IgD-negative memory B cell (primary cell): ENCODE measurements around the gene XPOT. TPM values are rescaled to one million over a fixed set of nuclear protein-coding genes. Genes with fewer than 3 reads are reported as not detected.

Source experiments
- H3K27ac Mint-ChIP-seq, 3 donors: one replicate each; pipeline ENCODE4 v1.8.0; 2020 to 2022; ENCODE audit warnings: mild to moderate bottlenecking in 3 of 3, mixed read lengths in 3 of 3, moderate library complexity in 1 of 3
- H3K27me3 Mint-ChIP-seq: one replicate; pipeline ENCODE4 v1.8.0; 2021; ENCODE audit warnings: mixed read lengths
- H3K36me3 Mint-ChIP-seq: one replicate; pipeline ENCODE4 v1.8.0; 2020; ENCODE audit warnings: mild to moderate bottlenecking, mixed read lengths
- H3K4me1 Mint-ChIP-seq, 3 donors: one replicate each; pipeline ENCODE4 v1.8.0; 2020 to 2022; ENCODE audit warnings: mixed read lengths in 3 of 3, mild to moderate bottlenecking in 1 of 3
- H3K4me3 Mint-ChIP-seq, 4 donors: one replicate each; pipeline ENCODE4 v1.8.0; 2020 to 2022; ENCODE audit warnings: mild to moderate bottlenecking in 4 of 4, mixed read lengths in 4 of 4, moderate library complexity in 3 of 4
- H3K9me3 Mint-ChIP-seq, 3 donors: one replicate each; pipeline ENCODE4 v1.8.0; 2020 to 2021; ENCODE audit warnings: mixed read lengths in 3 of 3, mild to moderate bottlenecking in 1 of 3
- polyA plus RNA-seq: library from polyadenylated mRNA; unstranded; fragments of 300-500 nt; fragmentation: Illumina TruSeq; gene quantifications from one replicate; pipeline ENCODE4 v1.2.3, GENCODE V29; 2021

The XPOT gene
- polyA plus RNA-seq, 1 donor from 2014 or later: 21.3 TPM

DNA sequence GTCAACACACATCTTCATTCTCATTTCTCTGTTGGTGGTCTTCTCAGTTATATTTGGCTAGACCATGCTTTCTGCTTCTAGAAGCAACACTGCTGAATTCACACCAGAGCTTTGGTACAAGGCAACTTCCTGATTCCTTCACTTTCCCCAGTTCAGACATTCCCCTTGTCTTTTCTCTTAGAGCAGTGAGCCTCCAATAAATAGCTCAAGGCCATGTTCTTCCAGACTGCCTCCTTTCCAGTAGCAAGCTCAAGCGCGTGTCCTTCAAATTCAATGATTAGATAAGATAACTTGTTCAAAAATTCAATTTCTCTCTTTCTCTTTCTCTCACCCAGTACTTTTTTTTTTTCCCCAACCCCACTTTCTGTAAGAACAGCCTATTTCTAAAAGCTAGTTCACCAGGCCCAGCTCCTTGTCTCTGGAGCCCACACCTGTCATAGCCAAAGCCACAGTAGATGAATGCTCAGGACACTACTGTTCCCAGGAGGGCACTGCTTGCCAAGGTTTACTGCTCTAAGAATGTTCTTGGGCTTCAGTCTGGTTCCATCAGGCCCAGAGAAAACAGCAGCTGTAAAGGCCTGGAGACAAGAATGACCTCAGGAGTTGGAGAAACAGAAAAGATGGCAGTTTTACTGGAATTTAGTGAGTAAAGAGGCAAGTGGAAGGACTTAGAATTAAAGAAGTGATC is 65.4 kb downstream of the XPOT start:
- Mint-ChIP-seq H3K27ac (no peak overlapping the region), H3K27me3 (no peaks in the 10 kb centered on the region), H3K36me3 (peaks cover 26% of the 10 kb centered on the region), H3K9me3 (no peaks in the 10 kb centered on the region), H3K4me1 (peaks cover 0 to 7% (median 2%) of the 10 kb centered on the region in 3 donors), H3K4me3 (no peak overlapping the region)

DNA sequence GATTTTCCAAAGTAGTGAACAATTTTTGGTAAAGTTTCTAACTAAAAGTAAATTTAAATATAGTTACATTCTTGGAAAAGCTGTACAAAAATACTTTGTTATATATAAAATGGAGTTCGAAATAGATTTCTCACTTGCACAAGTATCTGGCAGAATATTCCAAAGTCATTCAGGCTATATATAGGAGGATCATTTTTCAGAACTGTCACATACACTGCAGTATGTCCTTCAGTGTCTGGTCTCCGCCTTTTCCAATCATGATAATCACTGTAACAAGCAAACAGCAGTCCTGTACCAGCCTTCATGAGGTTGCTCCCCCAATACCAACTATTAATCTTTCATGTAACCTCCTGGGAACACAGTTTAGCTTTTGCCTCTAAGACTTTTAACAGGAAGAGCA is 66.3 kb downstream of the XPOT start:
- Mint-ChIP-seq H3K4me3 (no peak overlapping the region), H3K27ac (no peak overlapping the region), H3K4me1 (peaks cover 0 to 7% (median 2%) of the 10 kb centered on the region in 3 donors), H3K9me3 (peaks cover 2 to 4% (median 3%) of the 10 kb centered on the region in 3 donors), H3K36me3 (peaks cover 30% of the 10 kb centered on the region), H3K27me3 (no peaks in the 10 kb centered on the region)

DNA sequence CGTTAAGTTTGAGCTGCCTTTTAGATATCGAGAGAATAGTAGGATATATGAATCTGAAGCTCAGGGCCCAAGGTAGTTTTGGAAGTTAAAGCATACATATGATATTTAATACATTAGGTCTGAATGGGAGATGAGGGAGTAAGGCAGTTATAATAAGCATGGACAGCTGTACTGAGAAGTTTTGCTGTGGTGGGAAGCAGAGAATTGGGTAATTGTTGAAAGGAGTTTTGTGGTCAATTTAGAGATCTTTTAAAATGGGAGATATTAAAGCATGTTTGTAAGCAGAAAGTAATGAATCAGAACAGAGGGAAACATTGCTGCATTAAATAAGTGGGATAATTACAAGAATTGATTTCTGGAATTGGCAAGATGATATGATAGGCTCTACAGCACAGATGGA is 69.0 kb downstream of the XPOT start:
- Mint-ChIP-seq H3K36me3 (peaks cover 44% of the 10 kb centered on the region), H3K27me3 (no peaks in the 10 kb centered on the region), H3K27ac (no peak overlapping the region), H3K4me1 (peaks cover 2 to 7% (median 6%) of the 10 kb centered on the region in 3 donors), H3K4me3 (no peak overlapping the region), H3K9me3 (peaks cover 3 to 7% (median 4%) of the 10 kb centered on the region in 3 donors)

DNA sequence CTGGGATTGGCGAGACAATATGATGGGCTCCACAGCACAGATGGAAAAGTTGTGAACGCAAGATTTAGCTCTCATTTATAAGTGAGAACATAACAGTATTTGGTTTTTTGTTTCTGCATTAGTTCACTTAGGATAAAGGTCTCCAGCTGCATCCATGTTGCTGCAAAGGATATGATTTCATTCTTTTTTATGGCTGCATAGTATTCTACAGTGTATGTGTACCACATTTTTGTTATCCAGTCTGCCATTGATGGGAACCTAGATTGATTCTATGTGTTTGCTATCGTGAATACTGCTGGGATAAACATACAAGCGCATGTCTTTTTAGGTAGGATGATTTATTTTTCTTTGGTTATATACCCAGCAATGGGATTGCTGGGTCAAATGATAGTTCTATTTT is 71.3 kb downstream of the XPOT start:
- Mint-ChIP-seq H3K4me3 (peak overlapping the region in 1 of 4 donors; percentile 60), H3K27ac (no peak overlapping the region), H3K36me3 (peaks cover 42% of the 10 kb centered on the region), H3K4me1 (peaks cover 0 to 6% (median 0%) of the 10 kb centered on the region in 3 donors), H3K27me3 (no peaks in the 10 kb centered on the region), H3K9me3 (peaks cover 3 to 7% (median 4%) of the 10 kb centered on the region in 3 donors)

DNA sequence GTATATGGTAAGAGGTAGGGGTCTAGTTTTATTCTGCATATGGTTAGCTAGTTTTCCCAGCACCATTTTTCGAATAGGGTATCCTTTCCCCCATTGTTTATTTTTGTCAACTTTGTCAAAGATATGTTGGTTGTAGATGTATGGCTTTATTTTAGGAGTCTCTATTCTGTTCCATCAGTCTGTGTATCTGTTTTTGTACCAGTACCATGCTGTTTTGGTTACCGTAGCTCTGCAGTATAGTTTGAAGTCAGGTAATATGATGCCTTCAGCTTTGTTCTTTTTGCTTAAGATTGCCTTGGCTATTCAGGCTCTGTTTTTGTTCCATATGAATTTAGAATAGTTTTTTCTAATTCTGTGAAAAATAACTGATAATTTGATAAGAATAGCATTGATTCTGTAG is 72.7 kb downstream of the XPOT start:
- H3K27ac Mint-ChIP-seq: no peak overlapping the region
- no peak overlapping the region for H3K4me3 Mint-ChIP-seq
- H3K36me3 Mint-ChIP-seq: peaks cover 41% of the 10 kb centered on the region
- H3K9me3 Mint-ChIP-seq: peaks cover 3 to 7% (median 4%) of the 10 kb centered on the region in 3 donors
- no peaks in the 10 kb centered on the region for H3K27me3 Mint-ChIP-seq
- peaks cover 0 to 6% (median 0%) of the 10 kb centered on the region in 3 donors for H3K4me1 Mint-ChIP-seq

DNA sequence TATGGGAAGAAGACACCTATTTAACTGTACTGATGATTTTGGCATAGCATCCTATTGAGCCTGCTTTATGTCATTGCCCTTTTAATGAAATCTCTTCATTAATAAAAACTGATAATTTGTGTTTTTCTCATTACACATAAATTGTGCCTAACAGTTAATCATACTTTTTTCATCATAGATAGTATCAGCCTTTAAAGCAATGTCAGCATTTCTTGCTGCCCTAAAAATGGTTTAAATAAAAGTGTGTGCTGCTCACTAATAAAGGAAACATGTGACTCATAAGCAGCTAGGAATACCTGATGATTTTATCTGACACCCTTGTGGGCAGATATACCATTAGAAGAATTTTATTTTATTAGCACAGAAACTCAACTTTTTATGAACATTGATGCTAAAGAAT is 74.5 kb downstream of the XPOT start:
- Mint-ChIP-seq H3K36me3 (peaks cover 32% of the 10 kb centered on the region), H3K9me3 (peaks cover 3 to 7% (median 4%) of the 10 kb centered on the region in 3 donors), H3K27me3 (no peaks in the 10 kb centered on the region), H3K27ac (no peak overlapping the region), H3K4me3 (no peak overlapping the region), H3K4me1 (peaks cover 0 to 6% (median 2%) of the 10 kb centered on the region in 3 donors)

DNA sequence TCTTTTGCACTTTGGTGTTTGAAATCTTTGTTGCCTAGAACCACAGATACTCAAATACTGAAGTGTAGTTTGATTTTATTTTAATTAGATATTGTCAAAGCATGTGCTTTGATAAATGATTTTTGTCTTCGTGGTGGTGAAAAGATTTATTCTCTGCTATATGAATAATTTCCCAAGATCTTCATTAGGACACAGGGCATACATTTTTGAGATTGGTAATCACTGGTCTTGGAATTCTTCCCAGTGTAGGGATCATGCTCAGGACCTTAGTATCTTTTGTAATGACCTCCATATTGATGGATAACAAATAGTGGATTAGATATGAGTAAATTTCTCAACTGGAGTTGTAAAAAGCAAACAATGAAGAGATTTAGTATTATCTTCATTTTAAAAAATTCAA is 76.0 kb downstream of the XPOT start:
- no peak overlapping the region for H3K27ac Mint-ChIP-seq
- no peaks in the 10 kb centered on the region for H3K27me3 Mint-ChIP-seq
- H3K4me3 Mint-ChIP-seq: no peak overlapping the region
- peaks cover 3 to 7% (median 4%) of the 10 kb centered on the region in 3 donors for H3K9me3 Mint-ChIP-seq
- H3K36me3 Mint-ChIP-seq: peaks cover 20% of the 10 kb centered on the region
- H3K4me1 Mint-ChIP-seq: peaks cover 0 to 6% (median 2%) of the 10 kb centered on the region in 3 donors

DNA sequence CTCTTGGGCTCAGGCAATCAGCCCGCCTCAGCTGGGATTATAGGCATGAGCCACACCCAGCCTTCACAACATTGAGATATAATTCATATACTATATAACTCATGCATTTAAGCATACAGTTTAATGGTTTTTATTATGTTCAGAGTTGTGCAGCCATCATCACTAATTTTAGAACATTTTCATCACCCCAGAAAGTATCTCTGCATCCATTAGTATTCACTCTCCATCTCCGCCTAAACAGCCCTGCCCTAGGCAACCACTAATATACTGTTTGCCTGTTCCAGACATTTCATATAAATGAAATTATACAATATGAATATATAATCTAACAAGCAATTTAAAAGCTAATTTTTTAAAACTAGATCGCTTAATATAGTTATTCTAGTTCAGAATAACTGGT is 82.5 kb downstream of the XPOT start:
- Mint-ChIP-seq H3K27me3 (no peaks in the 10 kb centered on the region), H3K36me3 (peaks cover 4% of the 10 kb centered on the region), H3K4me3 (no peak overlapping the region), H3K9me3 (no peaks in the 10 kb centered on the region), H3K4me1 (peaks cover 0 to 2% (median 0%) of the 10 kb centered on the region in 3 donors), H3K27ac (no peak overlapping the region)

DNA sequence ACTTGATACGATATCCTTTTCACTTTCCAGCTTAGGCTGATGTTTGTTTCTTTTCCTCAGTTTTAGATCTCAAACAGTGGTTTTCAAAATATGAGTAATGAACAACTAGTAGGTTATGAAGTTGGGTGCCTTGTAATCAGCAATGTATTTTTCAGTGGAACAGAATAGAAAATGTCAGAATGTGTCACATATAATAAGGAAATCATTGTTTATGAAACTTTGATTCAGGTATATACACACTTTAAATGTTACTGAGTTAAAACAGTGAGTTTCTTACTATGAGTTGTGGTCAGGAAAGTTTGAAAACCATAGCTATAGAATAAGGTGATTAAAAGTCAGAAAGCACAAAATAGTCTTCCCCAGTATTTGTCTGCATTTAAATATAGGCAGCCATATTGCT is 87.5 kb downstream of the XPOT start:
- no peaks in the 10 kb centered on the region for H3K4me1 Mint-ChIP-seq
- H3K27ac Mint-ChIP-seq: peak overlapping the region in 1 of 3 donors; percentile 76
- no peaks in the 10 kb centered on the region for H3K27me3 Mint-ChIP-seq
- peaks cover 8% of the 10 kb centered on the region for H3K36me3 Mint-ChIP-seq
- H3K9me3 Mint-ChIP-seq: no peaks in the 10 kb centered on the region
- H3K4me3 Mint-ChIP-seq: no peak overlapping the region

DNA sequence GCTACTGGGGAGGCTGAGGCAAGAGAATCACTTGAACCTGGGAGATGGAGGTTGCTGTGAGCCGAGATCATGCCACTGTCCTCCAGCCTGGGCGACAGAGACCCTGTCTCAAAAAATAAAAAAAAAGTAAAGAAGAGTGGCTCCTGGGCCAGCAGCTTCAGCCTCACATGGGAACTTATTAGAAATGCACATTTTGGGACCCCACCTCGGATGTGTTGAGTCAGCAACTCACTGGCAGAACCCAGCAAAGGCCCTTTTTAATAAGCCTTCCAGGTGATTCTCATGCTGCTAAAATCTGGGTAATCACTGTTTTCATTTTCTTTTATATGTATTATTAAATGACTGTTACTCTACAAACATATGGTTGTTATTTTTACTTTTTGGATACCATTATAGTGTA is 89.3 kb downstream of the XPOT start:
- Mint-ChIP-seq H3K4me1 (no peaks in the 10 kb centered on the region), H3K27me3 (no peaks in the 10 kb centered on the region), H3K27ac (no peak overlapping the region), H3K9me3 (no peaks in the 10 kb centered on the region), H3K4me3 (no peak overlapping the region), H3K36me3 (peaks cover 8% of the 10 kb centered on the region)

DNA sequence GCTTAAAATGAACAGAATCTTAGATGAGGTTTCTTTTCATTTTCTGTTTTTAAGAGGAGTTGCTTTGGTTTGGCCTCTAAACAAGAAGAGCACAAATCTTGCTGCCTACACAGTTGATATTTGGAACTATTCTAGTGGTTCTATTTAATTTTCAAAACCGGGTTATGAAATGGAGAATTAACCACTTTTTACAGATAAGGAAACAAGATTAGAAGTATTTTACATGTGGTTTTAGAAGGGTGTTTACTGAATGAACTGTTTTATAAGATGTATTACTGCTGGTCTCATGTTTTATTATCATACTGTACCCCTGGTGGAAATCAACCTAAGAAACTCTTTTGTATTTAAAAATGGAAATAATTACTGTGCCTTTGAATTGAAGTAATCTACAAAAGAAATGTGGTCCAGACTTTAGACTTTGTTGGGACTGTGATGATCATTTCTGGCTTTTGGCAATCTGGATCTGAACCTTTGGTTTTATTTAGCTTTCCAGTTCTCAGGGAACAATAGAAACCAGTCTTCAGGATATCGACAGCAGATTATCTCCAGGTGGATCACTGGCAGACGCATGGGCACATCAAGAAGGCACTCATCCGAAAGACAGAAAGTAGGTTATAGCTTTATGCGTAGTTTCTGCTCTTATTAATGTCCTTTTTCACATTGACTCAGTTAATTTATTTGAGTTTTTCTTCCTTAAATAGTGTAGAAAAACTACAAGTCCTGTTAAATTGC is 91.0 kb downstream of the XPOT start:
- no peaks in the 10 kb centered on the region for H3K4me1 Mint-ChIP-seq
- H3K27ac Mint-ChIP-seq: no peak overlapping the region
- no peaks in the 10 kb centered on the region for H3K9me3 Mint-ChIP-seq
- no peak overlapping the region for H3K4me3 Mint-ChIP-seq
- no peaks in the 10 kb centered on the region for H3K27me3 Mint-ChIP-seq
- peaks cover 7% of the 10 kb centered on the region for H3K36me3 Mint-ChIP-seq

DNA sequence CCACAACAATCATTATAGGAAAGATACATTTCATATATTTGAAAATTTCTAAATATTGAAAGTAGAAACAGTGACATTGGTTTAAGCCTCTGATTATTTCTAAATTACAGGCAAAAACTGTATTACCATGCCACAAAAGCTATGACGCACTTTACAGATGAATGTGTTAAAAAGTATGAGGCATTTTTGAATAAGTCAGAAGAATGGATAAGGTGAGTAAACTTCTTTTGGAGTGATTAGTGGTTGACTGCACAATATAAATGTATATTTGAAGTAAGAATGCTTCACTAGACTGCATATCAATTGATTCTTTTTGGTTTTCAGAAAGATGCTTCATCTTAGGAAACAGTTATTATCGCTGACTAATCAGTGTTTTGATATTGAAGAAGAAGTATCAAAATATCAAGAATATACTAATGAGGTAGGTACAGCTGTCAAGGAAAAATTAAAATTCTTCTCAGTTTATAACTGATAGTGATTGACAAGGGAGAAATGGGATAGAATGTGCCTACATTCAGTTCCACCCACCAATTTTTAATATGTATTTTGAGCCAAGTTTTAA is 92.7 kb downstream of the XPOT start:
- no peaks in the 10 kb centered on the region for H3K9me3 Mint-ChIP-seq
- H3K27ac Mint-ChIP-seq: no peak overlapping the region
- H3K36me3 Mint-ChIP-seq: peaks cover 7% of the 10 kb centered on the region
- H3K4me3 Mint-ChIP-seq: no peak overlapping the region
- H3K4me1 Mint-ChIP-seq: peaks cover 0 to 2% (median 0%) of the 10 kb centered on the region in 3 donors
- H3K27me3 Mint-ChIP-seq: no peaks in the 10 kb centered on the region

DNA sequence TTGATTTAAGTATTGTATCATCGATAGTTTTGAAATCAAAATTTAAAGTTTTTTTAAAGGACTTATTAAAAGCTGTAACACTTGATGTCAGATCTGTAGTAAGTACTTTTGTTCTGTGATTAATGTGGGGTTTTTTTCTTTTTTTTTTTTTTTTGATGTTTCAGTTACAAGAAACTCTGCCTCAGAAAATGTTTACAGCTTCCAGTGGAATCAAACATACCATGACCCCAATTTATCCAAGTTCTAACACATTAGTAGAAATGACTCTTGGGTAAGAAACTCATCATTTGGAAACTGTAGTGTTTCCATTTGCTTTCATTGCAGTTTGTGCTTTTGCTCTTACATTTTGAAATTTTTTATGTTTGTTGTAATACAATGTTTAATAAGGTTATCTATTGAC is 93.3 kb downstream of the XPOT start:
- peak overlapping the region in 1 of 3 donors; percentile 27 for H3K27ac Mint-ChIP-seq
- no peaks in the 10 kb centered on the region for H3K27me3 Mint-ChIP-seq
- no peak overlapping the region for H3K4me3 Mint-ChIP-seq
- peaks cover 0 to 2% (median 0%) of the 10 kb centered on the region in 3 donors for H3K4me1 Mint-ChIP-seq
- H3K9me3 Mint-ChIP-seq: no peaks in the 10 kb centered on the region
- H3K36me3 Mint-ChIP-seq: peaks cover 7% of the 10 kb centered on the region

DNA sequence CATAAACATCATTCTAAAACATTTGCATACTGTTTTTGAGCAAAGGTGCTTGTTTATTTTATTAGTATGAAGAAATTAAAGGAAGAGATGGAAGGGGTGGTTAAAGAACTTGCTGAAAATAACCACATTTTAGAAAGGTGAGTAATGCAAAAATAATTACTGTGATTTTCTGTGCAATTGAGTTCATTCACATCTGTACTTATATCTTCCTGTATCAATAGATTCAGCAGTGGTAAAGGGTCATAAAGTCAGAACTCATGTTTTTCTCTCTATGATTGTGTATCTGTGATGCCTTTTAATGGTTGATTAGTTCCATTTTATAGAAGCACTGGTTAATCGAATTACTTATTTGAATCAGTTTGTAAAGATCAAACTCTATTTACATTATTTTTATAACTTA is 93.7 kb downstream of the XPOT start:
- peak overlapping the region in 1 of 3 donors; percentile 27 for H3K27ac Mint-ChIP-seq
- H3K4me3 Mint-ChIP-seq: no peak overlapping the region
- peaks cover 0 to 2% (median 0%) of the 10 kb centered on the region in 3 donors for H3K4me1 Mint-ChIP-seq
- H3K27me3 Mint-ChIP-seq: no peaks in the 10 kb centered on the region
- no peaks in the 10 kb centered on the region for H3K9me3 Mint-ChIP-seq
- peaks cover 7% of the 10 kb centered on the region for H3K36me3 Mint-ChIP-seq

DNA sequence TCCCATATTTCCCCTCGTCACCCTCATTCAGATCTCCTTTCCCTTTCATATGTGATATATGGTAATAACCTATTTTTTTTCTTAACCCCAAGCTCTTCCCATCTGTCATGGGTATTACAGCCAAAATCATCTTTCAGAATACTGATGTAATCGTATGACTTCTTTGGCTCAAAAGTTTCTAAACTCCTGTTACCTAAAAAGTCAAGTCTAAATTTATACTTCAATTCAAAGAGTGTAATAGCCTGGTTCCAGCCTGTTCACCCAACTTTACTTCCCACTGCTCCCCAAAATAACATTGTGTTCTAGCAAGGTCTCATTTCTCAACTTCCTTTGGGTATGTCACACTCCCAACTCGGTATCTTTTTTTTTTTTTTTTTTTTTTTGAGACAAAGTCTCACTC is 96.2 kb downstream of the XPOT start:
- Mint-ChIP-seq H3K27me3 (no peaks in the 10 kb centered on the region), H3K9me3 (no peaks in the 10 kb centered on the region), H3K27ac (no peak overlapping the region), H3K36me3 (peaks cover 7% of the 10 kb centered on the region), H3K4me1 (peaks cover 0 to 2% (median 0%) of the 10 kb centered on the region in 3 donors), H3K4me3 (no peak overlapping the region)
